K562 (cell line): ENCODE results near the gene ATP6V0A4. TPM values are rescaled to one million over a fixed set of nuclear protein-coding genes. Genes with fewer than 3 reads are reported as not detected.

Experiments
- ATAC-seq: fragments of 200-7000 bp; cut with Tn5 transposase; 3 replicates; pipeline ENCODE4 v1.9.1; 2020; ENCODE audit warnings: moderate library complexity
- BruUV-seq: library from RNA; stranded (reverse); fragments of 400-500 nt; replicated peaks from 2 replicates; lab custom pipeline; 2021; lab: Mats Ljungman, UMichigan
- CTCF ChIA-PET: fragments of 300-600 bp; formaldehyde crosslinking; extraction: SDS; loops from one replicate; lab custom pipeline; 2021; ENCODE audit warnings: low intra/inter-chr PET ratio; lab: Yijun Ruan, JAX
- POLR2A ChIA-PET: fragments of 300-600, 350-650 bp; sonication (Branson Sonifier 250); formaldehyde crosslinking; extraction: SDS; loops from one replicate; lab custom pipeline; 2021; ENCODE audit warnings: antibody characterized with exemption, inconsistent platforms; lab: Yijun Ruan, JAX
- DNase-seq, 4 experiments: peaks; one replicate each; pipeline versions ENCODE4 v3.0.0 to v3.0.0-alpha.2; 2011 to 2018; ENCODE audit warnings: low spot score in 3 of 4, mixed read lengths in 3 of 4; ENCODE audit errors: extremely low read depth in 1 of 4
- FAIRE-seq: peaks from 2 replicates; lab custom pipeline; 2011; peaks lifted over from hg19 to GRCh38; lab: Jason Lieb, UNC
- H2AFZ ChIP-seq: 2 replicates; pipeline ENCODE4 v1.6.0; 2011; ENCODE audit warnings: low read depth, low read length, control low read depth, inconsistent platforms
- H3K27ac ChIP-seq: fragments of 200-600 bp; 3 replicates; pipeline ENCODE4 v1.8.0; 2011; ENCODE audit warnings: low read depth, mild to moderate bottlenecking, control low read depth, inconsistent platforms, low read length, moderate library complexity, mixed read lengths; ENCODE audit errors: extremely low read depth
- H3K27me3 ChIP-seq, 2 experiments: fragments of 300-600 bp in 1 of 2; 2 replicates in 1 of 2; 3 replicates in 1 of 2; pipeline versions ENCODE4 v1.6.0 to v1.8.0; 2011; ENCODE audit warnings: inconsistent platforms in 2 of 2, low read length in 2 of 2, mild to moderate bottlenecking in 1 of 2, mixed read lengths in 1 of 2, moderate library complexity in 1 of 2; ENCODE audit not compliant: control insufficient read depth in 2 of 2, insufficient read depth in 2 of 2
- H3K36me3 ChIP-seq: fragments of 300-600 bp; 3 replicates; pipeline ENCODE4 v1.8.0; 2011; ENCODE audit warnings: mild to moderate bottlenecking, low read length, inconsistent platforms; ENCODE audit not compliant: control insufficient read depth, insufficient read depth
- H3K4me1 ChIP-seq, 2 experiments: fragments of 200-600 bp in 1 of 2; replicated peaks in 1 of 2; 2 replicates in 1 of 2; 3 replicates in 1 of 2; pipeline versions ENCODE4 v1.5.1 to v1.8.0; 2011; ENCODE audit warnings: inconsistent platforms in 2 of 2, low read length in 2 of 2, mild to moderate bottlenecking in 1 of 2, mixed read lengths in 1 of 2, moderate library complexity in 1 of 2; ENCODE audit not compliant: control insufficient read depth in 2 of 2, insufficient read depth in 2 of 2
- H3K4me2 ChIP-seq: 2 replicates; pipeline ENCODE4 v1.6.1; 2011; ENCODE audit warnings: low read length, control low read depth, inconsistent platforms, mixed read lengths; ENCODE audit not compliant: insufficient read depth
- H3K4me3 ChIP-seq: fragments of 200-600 bp; sonication (generic), shearing (Covaris generic); 2 replicates; pipeline ENCODE4 v1.5.1; 2016; ENCODE audit warnings: control low read depth, inconsistent platforms
- H3K79me2 ChIP-seq: fragments of 200-600 bp; 3 replicates; pipeline ENCODE4 v1.8.0; 2011; ENCODE audit warnings: low read length, inconsistent platforms; ENCODE audit not compliant: control insufficient read depth, insufficient read depth
- H3K9ac ChIP-seq, 2 experiments: 2 replicates each; pipeline versions ENCODE4 v1.6.0 to v1.6.1; 2011; ENCODE audit warnings: low read depth in 2 of 2, low read length in 2 of 2, control low read depth in 1 of 2, inconsistent platforms in 1 of 2, mild to moderate bottlenecking in 1 of 2, mixed read lengths in 1 of 2; ENCODE audit not compliant: insufficient read depth in 1 of 2
- H3K9me1 ChIP-seq: one replicate; pipeline ENCODE4 v1.6.0; 2011; ENCODE audit warnings: inconsistent platforms, mild to moderate bottlenecking, low read length, moderate library complexity; ENCODE audit not compliant: control insufficient read depth, insufficient read depth
- H3K9me3 ChIP-seq: replicated peaks from 2 replicates; pipeline ENCODE4 v1.5.1; 2011; ENCODE audit warnings: low read depth, low read length, inconsistent platforms; ENCODE audit not compliant: control insufficient read depth, insufficient read depth
- H4K20me1 ChIP-seq: replicated peaks from 2 replicates; pipeline ENCODE4 v1.6.1; 2011; ENCODE audit warnings: low read length, inconsistent platforms, mixed read lengths; ENCODE audit not compliant: control insufficient read depth, insufficient read depth
- ASH1L ChIP-seq: fragments of 450-650 bp; IDR thresholded peaks from 2 replicates; pipeline ENCODE4 v1.6.1; 2018; ENCODE audit warnings: borderline replicate concordance, mild to moderate bottlenecking, low read depth; ENCODE audit not compliant: partially characterized antibody
- BRD9 ChIP-seq: fragments of 450-650 bp; IDR thresholded peaks from 2 replicates; pipeline ENCODE4 v1.6.1; 2018; ENCODE audit warnings: low read depth; ENCODE audit not compliant: partially characterized antibody
- EHMT2 ChIP-seq: fragments of 450-650 bp; IDR thresholded peaks from 2 replicates; pipeline ENCODE4 v1.6.1; 2018; ENCODE audit warnings: antibody characterized with exemption
- ETS2 ChIP-seq: IDR thresholded peaks from 2 replicates; pipeline ENCODE4 v1.6.1; 2016; ENCODE audit warnings: borderline replicate concordance, missing genetic modification characterization, mild to moderate bottlenecking, moderate library complexity, missing compliant biosample characterization; ENCODE audit not compliant: poor library complexity, severe bottlenecking
- HNRNPL ChIP-seq: fragments of 200-400 bp; formaldehyde crosslinking; IDR thresholded peaks from 2 replicates; pipeline ENCODE4 v1.6.1; 2017; ENCODE audit warnings: low read depth, mild to moderate bottlenecking, low read length
- KLF10 ChIP-seq: fragments of 250-450 bp; sonication (Bioruptor Pico); IDR thresholded peaks from 2 replicates; pipeline ENCODE4 v1.6.1; 2021; ENCODE audit warnings: matching md5 sums
- KLF13 ChIP-seq: fragments of 450-650 bp; IDR thresholded peaks from 2 replicates; pipeline ENCODE4 v1.6.1; 2016; ENCODE audit warnings: missing genetic modification characterization, low read depth, mild to moderate bottlenecking, missing compliant biosample characterization, moderate library complexity, borderline replicate concordance
- MCM5 ChIP-seq: fragments of 450-650 bp; IDR thresholded peaks from 2 replicates; pipeline ENCODE4 v1.6.1; 2016; ENCODE audit warnings: low read depth
- PHB2 ChIP-seq: fragments of 450-650 bp; IDR thresholded peaks from 2 replicates; pipeline ENCODE4 v1.6.1; 2017; ENCODE audit warnings: low read depth
- PHF8 ChIP-seq: fragments of 200-600 bp; sonication (generic); IDR thresholded peaks from 2 replicates; pipeline ENCODE4 v1.6.1; 2012; ENCODE audit warnings: mixed run types, mild to moderate bottlenecking, inconsistent platforms, low read length, moderate library complexity, borderline replicate concordance
- PML ChIP-seq: IDR thresholded peaks from 2 replicates; pipeline ENCODE4 v1.6.1; 2012; ENCODE audit warnings: low read length, inconsistent platforms
- RAD51 ChIP-seq: fragments of 450-650 bp; IDR thresholded peaks from 2 replicates; pipeline ENCODE4 v1.7.1; 2016; ENCODE audit warnings: low read depth, mild to moderate bottlenecking, borderline replicate concordance
- RBM34 ChIP-seq: fragments of 200-400 bp; formaldehyde crosslinking; IDR thresholded peaks from 2 replicates; pipeline ENCODE4 v1.6.1; 2018; ENCODE audit warnings: low read length, borderline replicate concordance; ENCODE audit not compliant: insufficient read depth
- TBP ChIP-seq: optimal IDR thresholded peaks from 2 replicates; pipeline ENCODE3; 2011; ENCODE audit warnings: low read depth, low read length, improper control_type of control experiment
- ZNF134 ChIP-seq: fragments of 250-450 bp; sonication (Bioruptor Pico); conservative IDR thresholded peaks from 2 replicates; pipeline ENCODE4 v1.4.0; 2020
- ZNF253 ChIP-seq: fragments of 250-450 bp; sonication (Bioruptor Pico); conservative IDR thresholded peaks from 2 replicates; pipeline ENCODE4 v1.6.1; 2021; ENCODE audit warnings: mild to moderate bottlenecking
- ZNF311 ChIP-seq: fragments of 250-450 bp; sonication (Bioruptor Pico); IDR thresholded peaks from 2 replicates; pipeline ENCODE4 v1.4.0; 2020; ENCODE audit warnings: mild to moderate bottlenecking, moderate library complexity
- ZNF75A ChIP-seq: fragments of 450-650 bp; formaldehyde crosslinking; IDR thresholded peaks from 2 replicates; pipeline ENCODE4 v1.4.0; 2020; ENCODE audit warnings: mild to moderate bottlenecking
- WGBS: fragments of 100-300 bp; shearing (Covaris generic); methylation state at CpG from one replicate; pipeline ENCODE4 v1.1.6; 2016; ENCODE audit warnings: low coverage, mixed read lengths; ENCODE audit not compliant: insufficient coverage; ENCODE audit errors: missing lambda C conversion rate; 5-methylcytosine and 5-hydroxymethylcytosine counted together
- in situ Hi-C: fragments of 300-500 bp; cut with MboI; formaldehyde crosslinking; loops from 4 replicates; pipeline ENCODE4 v1.15.0; 2018; ENCODE audit warnings: inconsistent platforms, mixed read lengths
- intact Hi-C: fragments of 100-400 bp; cut with micrococcal nuclease; formaldehyde crosslinking; loops from 2 replicates; pipeline ENCODE4 v1.14.2; 2022
- polyA plus RNA-seq, 8 experiments: library from polyadenylated mRNA; depleted of rRNA in 4 of 8; stranded (reverse) in 5 of 8; unstranded in 3 of 8; fragments of >200 nt; fragmentation: Nextera tagmentation in 2 of 8; fragmentation: Illumina TruSeq in 1 of 8; extraction: Ambion mirVana in 2 of 8; extraction: Trizol in 1 of 8; gene quantifications; 2 replicates each; pipeline versions ENCODE4 v1.2.1 to v1.2.3, GENCODE V29; 2011 to 2014; ENCODE audit warnings: inconsistent platforms in 1 of 8, missing spikeins in 1 of 8
- total RNA-seq, 7 experiments: library from RNA; depleted of rRNA in 6 of 7; stranded (reverse); fragments of >200 nt in 6 of 7; fragmentation: Illumina TruSeq in 2 of 7; extraction: Trizol in 2 of 7; gene quantifications; 2 replicates each; pipeline versions ENCODE4 v1.2.1 to v1.2.3, GENCODE V29; 2011 to 2021; ENCODE audit warnings: low replicate concordance in 1 of 7
- TF ChIP-seq, protein P1 (sequence below): sonication (generic); formaldehyde crosslinking; IDR thresholded peaks from 2 replicates; pipeline ENCODE4 v1.8.0; 2022; ENCODE audit warnings: mild to moderate bottlenecking, missing genetic modification reagents, borderline replicate concordance

The ATP6V0A4 gene
- total and polyA plus RNA-seq, 9 of the 15 experiments (the other 6 are each of a cell fraction or from before 2014, with no cell fraction given): 0.03 TPM; not detected in 8

GRCh38 chr7:138753610-138754009, 44.4 kb downstream of the ATP6V0A4 start:
- in situ Hi-C loops: no loop called here
- H3K27ac ChIP-seq: no peak overlapping the region
- DNase-seq (no peak), ATAC-seq (no peak), FAIRE-seq (no peak)
- no peak overlapping the region for H3K4me3 ChIP-seq
- no peak overlapping the region for H3K4me2 ChIP-seq
- no peak overlapping the region for H2AFZ ChIP-seq
- intact Hi-C loops: no loop called here
- CTCF ChIA-PET: no interaction called here
- H3K36me3 ChIP-seq: no peaks in the 10 kb centered on the region
- TF ChIP-seq PML (no peak), PHB2 (no peak), BRD9 (no peak), HNRNPL (no peak), KLF10 (no peak), ZNF311 (CRISPR knock-in tag) (no peak), ZNF253 (CRISPR knock-in tag) (no peak), TBP (no peak), ETS2 (tag) (no peak), ASH1L (no peak), ZNF134 (CRISPR knock-in tag) (no peak), PHF8 (no peak), RBM34 (no peak), EHMT2 (no peak), MCM5 (no peak), RAD51 (no peak), ZNF75A (CRISPR knock-in tag) (no peak), KLF13 (no peak)
- TF ChIP-seq, protein P1, sequence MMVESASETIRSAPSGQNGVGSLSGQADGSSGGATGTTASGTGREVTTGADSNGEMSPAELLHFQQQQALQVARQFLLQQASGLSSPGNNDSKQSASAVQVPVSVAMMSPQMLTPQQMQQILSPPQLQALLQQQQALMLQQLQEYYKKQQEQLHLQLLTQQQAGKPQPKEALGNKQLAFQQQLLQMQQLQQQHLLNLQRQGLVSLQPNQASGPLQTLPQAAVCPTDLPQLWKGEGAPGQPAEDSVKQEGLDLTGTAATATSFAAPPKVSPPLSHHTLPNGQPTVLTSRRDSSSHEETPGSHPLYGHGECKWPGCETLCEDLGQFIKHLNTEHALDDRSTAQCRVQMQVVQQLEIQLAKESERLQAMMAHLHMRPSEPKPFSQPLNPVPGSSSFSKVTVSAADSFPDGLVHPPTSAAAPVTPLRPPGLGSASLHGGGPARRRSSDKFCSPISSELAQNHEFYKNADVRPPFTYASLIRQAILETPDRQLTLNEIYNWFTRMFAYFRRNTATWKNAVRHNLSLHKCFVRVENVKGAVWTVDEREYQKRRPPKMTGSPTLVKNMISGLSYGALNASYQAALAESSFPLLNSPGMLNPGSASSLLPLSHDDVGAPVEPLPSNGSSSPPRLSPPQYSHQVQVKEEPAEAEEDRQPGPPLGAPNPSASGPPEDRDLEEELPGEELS (CRISPR knock-in tag): no peak
- no peaks in the 10 kb centered on the region for H3K9me3 ChIP-seq
- WGBS: 1% methylated on average over 5 of the region's 5 CpGs
- POLR2A ChIA-PET: no interaction called here
- peaks cover 3% of the 10 kb centered on the region for H3K9me1 ChIP-seq
- peaks cover 64 to 70% of the 10 kb centered on the region in 2 experiments for H3K27me3 ChIP-seq
- H3K4me1 ChIP-seq: peaks cover 0 to 7% of the 10 kb centered on the region in 2 experiments; a peak in 1 of 5 replicates
- H4K20me1 ChIP-seq: 0 out of 2 replicates have a peak, but pooled peaks cover 4% of the 10 kb centered on the region
- H3K9ac ChIP-seq: no peak overlapping the region
- BruUV-seq: no TSS peak
- no peaks in the 10 kb centered on the region for H3K79me2 ChIP-seq
